ENCODE results near the gene LAX1.
"Not testable (repeated sequence)": the region's sequence is repeated elsewhere in the genome, so short reads cannot be mapped to it uniquely, and the experiment has no call there.

Gene LAX1

GRCh38 chr1:203768256-203768655, 3.3 kb downstream of the LAX1 start:
- DNase-seq (ENCODE audit: low read depth in 2 of 2): no peak

GRCh38 chr1:203769505-203770343, 4.7 kb downstream of the LAX1 start:
- peak; percentile 68 to 75 for DNase-seq (ENCODE audit: low read depth in 2 of 2)

GRCh38 chr1:203771901-203772301, 6.9 kb downstream of the LAX1 start:
- no peak for DNase-seq (ENCODE audit: low read depth in 2 of 2)

GRCh38 chr1:203772836-203773235, 7.9 kb downstream of the LAX1 start:
- no peak for DNase-seq (ENCODE audit: low read depth in 2 of 2)

- no peak for DNase-seq (ENCODE audit: low read depth in 2 of 2)
These were observed 11.7 kb downstream of the LAX1 start for GRCh38 chr1:203776636-203777035.

- no peak for DNase-seq (ENCODE audit: low read depth in 2 of 2)
These were observed 12.6 kb downstream of the LAX1 start for GRCh38 chr1:203777596-203777995.

GRCh38 chr1:203778146-203778545, 13.2 kb downstream of the LAX1 start:
- DNase-seq (ENCODE audit: low read depth in 2 of 2): no peak

- no peak for DNase-seq (ENCODE audit: low read depth in 2 of 2)
These were observed 13.8 kb downstream of the LAX1 start for GRCh38 chr1:203778789-203779188.

GRCh38 chr1:203781962-203782361, 17.0 kb downstream of the LAX1 start:
- DNase-seq (ENCODE audit: low read depth in 2 of 2): no peak

- DNase-seq (ENCODE audit: low read depth in 2 of 2): no peak
These were observed 25.0 kb downstream of the LAX1 start for GRCh38 chr1:203789966-203790365.

GRCh38 chr1:203791498-203791897, 26.5 kb downstream of the LAX1 start:
- no peak for DNase-seq (ENCODE audit: low read depth in 2 of 2)

GRCh38 chr1:203792486-203792885, 27.5 kb downstream of the LAX1 start:
- no peak for DNase-seq (ENCODE audit: low read depth in 2 of 2)

GRCh38 chr1:203793561-203793960, 28.6 kb downstream of the LAX1 start:
- DNase-seq (ENCODE audit: low read depth in 2 of 2): not testable (repeated sequence)

GRCh38 chr1:203794764-203795440, 29.9 kb downstream of the LAX1 start:
- DNase-seq (ENCODE audit: low read depth in 2 of 2): no peak

GRCh38 chr1:203795441-203796235, 30.7 kb downstream of the LAX1 start, which contains the start of the genes ZBED6 and ZC3H11A:
Gene ZBED6, plus strand, starts transcription at chr1:203795623. Its CDS starts 1,900 bp downstream, at chr1:203797523.
Gene ZC3H11A, plus strand, starts transcription at chr1:203795623. Its CDS starts 21,448 bp downstream, at chr1:203817071.
- DNase-seq (ENCODE audit: low read depth in 2 of 2): peak; percentile 96

GRCh38 chr1:203796236-203796605, 31.2 kb downstream of the LAX1 start:
- peak in 1 of 2 experiments; percentile 10 for DNase-seq (ENCODE audit: low read depth in 2 of 2)

- no peak for DNase-seq (ENCODE audit: low read depth in 2 of 2)
These were observed 32.2 kb downstream of the LAX1 start for GRCh38 chr1:203797216-203797615.

- no peak for DNase-seq (ENCODE audit: low read depth in 2 of 2)
These were observed 33.1 kb downstream of the LAX1 start for GRCh38 chr1:203797948-203798655.

- DNase-seq (ENCODE audit: low read depth in 2 of 2): no peak
These were observed 34.2 kb downstream of the LAX1 start for GRCh38 chr1:203799157-203799556.

- no peak for DNase-seq (ENCODE audit: low read depth in 2 of 2)
These were observed 35.0 kb downstream of the LAX1 start for GRCh38 chr1:203799971-203800370.

GRCh38 chr1:203805689-203806088, 40.7 kb downstream of the LAX1 start:
- no peak for DNase-seq (ENCODE audit: low read depth in 2 of 2)
